IPS-18c (cell line): Measurements from ENCODE around the gene ACKR3.

ENCODE experiments used
- H3K4me3 ChIP-seq: 2 replicates; pipeline ENCODE4 v1.7.0; 2013; ENCODE audit warnings: low read depth, mild to moderate bottlenecking, low read length, moderate library complexity; ENCODE audit not compliant: insufficient read depth
- H3K9me3 ChIP-seq: one replicate; pipeline ENCODE4 v1.6.1; 2013; ENCODE audit warnings: mild to moderate bottlenecking, low read length, moderate library complexity; ENCODE audit not compliant: control insufficient read depth, insufficient read depth

ACKR3 gene

DNA sequence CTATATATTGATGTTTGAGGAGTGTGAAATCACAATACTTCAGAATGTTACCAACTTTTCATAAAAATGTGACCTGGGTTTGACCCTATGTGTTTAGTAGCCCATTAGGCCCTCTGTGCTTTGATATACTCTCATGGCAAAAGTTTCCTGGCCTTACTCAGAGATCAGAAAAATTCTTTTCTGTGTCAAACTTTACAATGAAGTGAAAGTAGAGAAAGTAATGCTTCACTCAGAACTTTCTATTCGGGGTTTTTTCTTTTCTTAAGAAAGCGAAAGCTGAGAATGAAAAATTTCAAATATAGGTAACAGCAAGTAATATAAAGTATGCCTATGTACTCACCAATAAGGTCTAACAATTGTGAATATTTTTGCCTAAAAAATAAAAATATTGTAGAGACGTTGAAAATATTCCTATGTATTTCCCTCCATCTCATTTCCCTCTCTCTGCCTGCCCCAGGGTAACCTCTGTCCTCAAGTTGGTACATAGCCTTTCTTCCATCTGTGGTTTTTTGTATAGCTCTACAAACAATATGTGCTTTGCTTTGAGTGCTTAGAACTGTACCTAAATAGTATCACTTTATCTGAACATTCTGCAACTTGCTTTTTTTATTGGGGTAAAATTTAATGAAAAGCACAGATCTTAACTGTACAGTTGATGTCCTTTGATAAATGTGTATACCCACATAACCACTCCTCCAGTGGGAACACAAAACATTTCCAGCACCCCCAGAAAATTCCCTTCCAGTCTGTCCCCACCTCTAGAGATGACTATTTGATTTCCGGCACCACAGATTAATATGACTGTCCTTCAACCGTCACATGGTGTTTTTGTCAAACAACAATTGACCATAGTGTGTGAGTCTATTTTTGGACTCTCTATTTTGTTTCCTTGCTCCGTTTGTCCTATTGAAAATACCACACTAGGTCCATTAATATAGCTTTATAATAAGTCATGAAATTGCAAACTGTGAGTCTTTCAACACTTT lies 10.3 kb upstream of the ACKR3 start:
- H3K9me3 ChIP-seq = no peaks in the 10 kb centered on the region
- H3K4me3 ChIP-seq = no peak overlapping the region

DNA sequence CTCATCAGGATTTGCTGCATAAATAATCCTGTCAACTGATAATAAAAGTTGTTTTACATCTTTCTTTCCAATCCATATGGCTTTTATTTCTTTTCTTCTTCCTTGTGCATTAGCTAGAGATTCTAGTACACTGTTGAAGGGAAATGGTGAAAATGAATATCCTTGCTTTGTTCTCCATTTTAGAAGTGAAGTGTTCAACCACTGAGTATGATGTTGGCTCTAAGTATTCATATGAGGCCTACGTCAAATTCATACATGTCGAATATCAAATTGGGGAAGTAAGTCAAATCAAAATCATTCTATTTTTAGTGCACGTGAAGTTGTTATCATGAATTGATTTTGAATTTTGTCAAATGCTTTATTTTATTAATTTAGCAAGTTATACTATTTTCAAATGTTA lies 7.8 kb upstream of the ACKR3 start:
- H3K4me3 ChIP-seq = no peak overlapping the region
- no peaks in the 10 kb centered on the region for H3K9me3 ChIP-seq

DNA sequence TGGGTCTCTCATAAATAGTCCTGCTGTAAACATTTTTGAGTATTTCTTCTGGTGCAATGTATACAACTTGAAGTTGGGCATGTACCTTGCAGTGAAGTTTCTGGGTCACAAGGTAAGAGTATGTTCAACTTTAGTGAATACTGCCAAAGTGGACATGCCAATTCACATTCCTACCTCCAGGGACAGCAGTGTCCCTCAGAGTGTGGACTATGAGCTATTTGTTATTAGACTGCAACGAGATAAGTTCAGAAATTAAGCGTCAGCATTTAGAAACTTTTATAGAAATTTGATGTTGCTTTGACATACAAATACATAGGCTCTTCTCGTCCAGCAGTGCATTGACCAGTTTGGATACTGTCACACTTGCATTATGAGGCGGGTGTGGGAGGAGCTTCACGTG lies 7.2 kb upstream of the ACKR3 start:
- Histone ChIP-seq H3K4me3 (no peak overlapping the region), H3K9me3 (no peaks in the 10 kb centered on the region)

DNA sequence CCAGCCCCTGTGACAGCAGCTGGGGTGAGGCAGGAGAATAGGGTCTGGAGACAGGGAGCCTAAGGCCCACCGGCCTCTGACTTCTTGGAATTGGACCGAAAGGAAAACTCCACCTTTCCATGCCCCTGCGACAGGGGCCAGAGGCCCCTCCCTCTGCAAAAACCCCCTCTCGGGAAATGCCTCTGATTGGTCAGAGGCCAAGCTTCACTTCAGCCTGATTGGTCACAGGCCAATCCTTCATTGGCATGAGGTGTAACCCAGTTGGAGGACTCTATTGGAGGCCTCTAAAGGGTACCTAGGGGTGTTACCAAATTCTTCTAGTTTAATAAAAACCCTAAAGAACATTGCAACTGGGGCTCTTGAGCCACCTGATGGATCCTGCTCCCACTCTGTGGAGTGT lies 5.7 kb upstream of the ACKR3 start:
- Histone ChIP-seq H3K9me3 (no peaks in the 10 kb centered on the region), H3K4me3 (no peak overlapping the region)

DNA sequence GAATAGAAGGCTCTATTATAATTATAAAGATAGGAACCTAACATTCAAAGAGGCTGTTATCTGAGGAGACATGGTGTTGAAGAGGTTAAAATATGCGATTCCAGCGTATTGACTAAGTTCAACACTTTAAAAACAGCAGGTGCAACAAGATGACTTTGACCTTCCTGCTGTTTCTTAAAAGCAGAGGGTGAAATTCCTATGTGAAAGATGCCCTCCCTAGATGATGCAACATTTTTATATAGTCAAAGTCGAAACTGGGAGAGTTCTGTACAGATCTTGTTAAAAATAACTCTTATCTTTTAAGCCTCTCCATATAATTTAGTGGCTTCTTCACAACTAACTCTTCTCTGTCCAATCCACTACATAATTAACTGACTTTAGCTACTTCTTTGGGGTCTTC lies 4.4 kb upstream of the ACKR3 start:
- no peaks in the 10 kb centered on the region for H3K9me3 ChIP-seq
- no peak overlapping the region for H3K4me3 ChIP-seq

DNA sequence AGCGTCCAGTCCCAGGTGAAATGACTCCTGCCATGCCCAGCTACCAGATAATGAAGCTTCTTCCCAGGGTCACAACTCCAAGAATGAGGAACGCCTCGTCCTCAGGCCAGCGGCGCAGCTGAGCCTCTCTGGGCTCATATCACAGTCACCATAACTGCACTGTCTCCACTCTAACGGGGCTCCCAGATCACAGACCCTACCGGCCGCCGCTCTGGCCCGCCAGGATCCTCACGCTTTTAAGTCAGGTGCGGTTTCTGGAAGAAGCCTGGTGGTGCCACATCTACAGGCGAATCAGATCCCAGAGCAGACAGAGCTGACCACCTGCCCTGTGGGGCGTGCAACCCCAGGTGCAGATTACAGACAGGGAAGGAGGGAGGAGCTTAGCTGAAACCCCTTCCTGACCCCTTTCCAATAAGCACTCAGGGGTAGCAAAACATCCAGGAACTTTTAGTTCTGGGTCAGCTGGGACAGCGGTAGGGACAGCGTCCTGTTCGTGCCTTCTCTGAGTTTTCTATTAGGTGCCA lies 3.7 kb upstream of the ACKR3 start:
- H3K4me3 ChIP-seq = no peak overlapping the region
- no peaks in the 10 kb centered on the region for H3K9me3 ChIP-seq

DNA sequence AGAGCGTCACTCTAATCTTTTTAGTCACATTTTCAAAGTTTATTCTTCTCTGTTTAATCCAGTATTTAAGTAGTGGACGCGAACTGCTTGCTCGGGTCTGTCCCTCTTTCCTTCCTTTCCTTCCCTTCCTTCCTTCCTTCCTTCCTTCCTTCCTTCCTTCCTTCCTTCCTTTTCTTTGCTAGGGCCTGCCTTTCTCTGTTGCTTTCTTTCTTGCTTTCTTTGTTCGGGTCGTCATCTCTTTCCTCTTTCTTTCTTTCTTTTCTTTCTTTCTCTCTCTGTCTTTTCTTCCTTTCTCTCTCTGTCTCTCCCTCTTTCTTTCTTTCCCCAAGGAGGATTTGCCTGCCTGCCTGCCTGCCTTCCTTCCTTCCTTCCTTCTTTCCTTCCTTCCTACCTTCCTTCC lies 3.0 kb upstream of the ACKR3 start:
- H3K4me3 ChIP-seq = no peak overlapping the region
- no peaks in the 10 kb centered on the region for H3K9me3 ChIP-seq

DNA sequence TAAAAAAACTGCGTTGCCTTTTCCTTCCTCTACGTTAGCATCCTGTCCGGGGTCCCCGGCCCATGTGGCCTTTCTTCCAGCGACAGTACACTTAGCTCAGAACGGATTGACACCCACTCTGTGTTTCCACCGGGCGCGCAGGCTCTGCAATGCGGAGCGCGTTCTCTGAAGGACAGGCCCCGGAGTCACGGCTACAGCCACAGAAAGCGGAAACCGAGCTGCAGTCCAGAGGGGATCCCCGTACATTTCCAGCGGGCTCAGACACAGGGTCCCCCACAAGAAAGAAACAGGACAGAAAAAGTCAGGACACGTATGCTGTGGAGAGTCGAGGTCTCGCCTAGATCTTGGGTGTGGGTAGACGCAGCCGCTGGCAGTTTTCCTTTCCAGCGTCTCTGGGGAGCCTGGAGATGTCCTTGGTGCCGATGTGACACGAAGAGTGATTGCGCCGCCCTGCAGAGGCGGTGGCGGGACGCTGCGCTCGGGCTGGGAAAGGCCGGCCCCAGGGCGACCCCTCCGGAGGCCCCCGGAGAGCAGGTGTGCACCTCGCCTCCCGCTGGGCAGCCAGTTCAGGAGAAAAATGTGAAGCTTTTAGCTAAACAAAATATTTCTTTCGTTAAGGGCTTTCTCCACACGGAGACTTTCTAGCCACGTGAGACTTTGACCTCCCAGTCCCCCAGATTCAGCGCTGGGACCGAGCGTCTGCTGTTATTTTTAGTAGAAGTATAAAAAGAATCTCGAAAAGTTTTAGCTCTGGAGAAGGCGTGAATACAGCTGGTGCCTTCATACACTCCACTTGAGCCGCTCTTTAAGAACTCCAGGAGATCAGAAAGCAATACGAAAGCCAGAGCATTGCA lies 1.3 kb upstream of the ACKR3 start:
- peak overlapping the region; percentile 57 for H3K4me3 ChIP-seq
- no peaks in the 10 kb centered on the region for H3K9me3 ChIP-seq

DNA sequence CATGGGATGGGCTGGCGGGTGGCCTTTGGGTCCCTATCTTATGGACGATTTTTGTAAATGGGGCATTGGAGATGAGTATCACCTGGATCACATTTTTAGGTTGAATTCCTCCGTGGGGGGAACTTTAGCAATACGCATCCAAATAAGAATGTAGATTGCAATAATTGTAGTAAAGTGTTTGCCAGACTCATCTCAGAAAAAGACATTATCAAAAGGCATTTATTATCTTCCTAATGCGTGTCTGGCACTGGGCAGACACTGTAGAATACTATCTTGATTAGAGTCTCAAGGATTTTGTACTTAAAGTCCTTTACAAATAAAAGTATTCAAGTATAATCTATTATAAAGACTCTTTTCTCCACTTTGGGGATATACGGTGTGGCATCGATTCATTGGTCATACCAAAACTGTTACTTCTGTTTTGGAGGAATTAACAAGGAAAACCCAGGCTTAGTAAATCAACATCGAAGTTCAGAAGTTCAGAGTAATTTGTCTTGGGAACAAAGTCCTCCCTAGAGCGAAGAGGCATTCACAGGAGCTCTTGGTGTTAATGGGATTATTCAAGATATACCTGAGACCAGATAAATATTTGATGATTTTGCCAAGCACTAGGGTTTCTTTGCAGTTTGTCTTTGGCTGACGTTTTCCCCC lies 578 bp upstream of the ACKR3 start:
- peak overlapping the region; percentile 57; the same call in 1 of the 2 replicates for H3K4me3 ChIP-seq
- no peaks in the 10 kb centered on the region for H3K9me3 ChIP-seq

DNA sequence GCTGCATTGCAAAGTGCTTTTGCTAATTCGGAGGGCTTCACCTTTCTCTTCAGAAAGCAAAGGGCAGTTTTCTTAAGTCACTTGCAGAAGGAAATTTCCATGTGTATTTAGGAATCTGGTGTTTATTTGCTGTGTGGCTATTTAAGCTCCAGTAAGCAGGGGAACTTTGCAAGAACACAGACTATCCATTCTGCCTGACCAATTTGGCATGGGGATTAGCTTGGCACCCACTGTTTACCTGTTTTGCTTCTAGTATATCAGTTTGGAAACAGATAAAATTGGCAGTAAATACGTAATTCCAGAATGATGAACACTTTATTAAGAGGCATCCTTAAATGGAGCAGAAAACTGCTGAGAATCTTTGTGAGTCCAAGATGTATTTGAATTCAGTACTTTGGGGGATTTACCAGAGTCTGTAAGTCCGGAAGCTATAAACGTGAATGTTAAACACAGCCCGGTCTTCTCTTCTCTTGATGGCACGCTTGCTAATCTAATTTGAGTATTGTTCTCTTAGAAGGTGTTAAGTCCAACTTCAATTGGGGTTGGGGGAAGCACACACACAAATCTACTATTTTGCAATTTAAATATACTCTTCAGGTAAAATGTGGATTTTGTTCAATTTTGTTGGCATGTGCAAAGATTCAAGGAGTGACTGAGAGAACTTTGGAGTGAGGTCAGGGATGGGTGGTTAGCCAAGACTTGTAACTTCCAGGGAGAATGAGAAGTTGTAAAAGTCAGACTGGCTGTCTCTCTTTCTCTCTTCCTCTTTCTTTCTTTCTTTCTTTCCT lies 650 bp downstream of the ACKR3 start:
- no peaks in the 10 kb centered on the region for H3K9me3 ChIP-seq
- peak overlapping the region; percentile 29; the same call in 1 of the 2 replicates for H3K4me3 ChIP-seq

DNA sequence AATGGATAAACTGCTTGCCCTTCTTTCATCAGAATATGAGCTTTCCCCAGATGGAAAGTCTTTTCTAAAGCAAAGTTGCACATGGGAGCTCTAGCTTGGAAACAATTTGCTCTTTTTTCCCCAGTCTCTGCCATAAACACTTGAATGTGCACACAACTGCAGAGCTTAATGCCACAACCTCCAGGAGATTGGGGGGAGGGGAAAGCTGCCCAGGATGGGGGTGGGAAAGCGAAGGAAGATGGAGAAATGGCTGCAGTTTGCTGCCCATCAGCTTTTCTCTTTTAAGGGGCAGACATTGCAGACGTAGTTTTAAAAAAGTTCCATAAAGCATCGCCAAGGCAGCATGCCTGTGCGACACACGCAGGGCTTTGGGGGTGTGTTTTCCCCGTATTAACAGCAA lies 1.5 kb downstream of the ACKR3 start:
- no peaks in the 10 kb centered on the region for H3K9me3 ChIP-seq
- 0 out of 2 replicates have a peak overlapping the region, but pooled peaks have one; percentile 29 for H3K4me3 ChIP-seq

DNA sequence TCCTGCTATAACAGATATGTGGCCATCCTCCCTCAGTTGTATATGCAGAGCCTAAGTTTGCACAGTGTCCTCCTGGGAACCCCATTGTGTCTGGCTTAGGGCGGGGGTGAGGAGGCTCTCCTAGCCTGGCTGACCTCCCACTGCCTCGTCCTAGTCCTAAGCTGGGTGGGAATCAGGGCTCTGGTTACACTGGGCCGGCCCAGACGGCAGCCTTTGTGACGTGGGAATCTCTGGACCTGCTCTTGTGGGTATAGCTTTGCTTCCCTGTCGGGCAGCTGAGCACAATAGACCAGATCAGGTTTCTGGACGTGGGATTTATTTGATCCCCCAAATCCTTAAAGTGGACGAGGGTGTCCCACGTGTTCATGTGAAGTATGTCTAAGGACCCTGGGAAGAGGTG lies 2.9 kb downstream of the ACKR3 start:
- Histone ChIP-seq H3K9me3 (peaks cover under 1% of the 10 kb centered on the region), H3K4me3 (no peak overlapping the region)

DNA sequence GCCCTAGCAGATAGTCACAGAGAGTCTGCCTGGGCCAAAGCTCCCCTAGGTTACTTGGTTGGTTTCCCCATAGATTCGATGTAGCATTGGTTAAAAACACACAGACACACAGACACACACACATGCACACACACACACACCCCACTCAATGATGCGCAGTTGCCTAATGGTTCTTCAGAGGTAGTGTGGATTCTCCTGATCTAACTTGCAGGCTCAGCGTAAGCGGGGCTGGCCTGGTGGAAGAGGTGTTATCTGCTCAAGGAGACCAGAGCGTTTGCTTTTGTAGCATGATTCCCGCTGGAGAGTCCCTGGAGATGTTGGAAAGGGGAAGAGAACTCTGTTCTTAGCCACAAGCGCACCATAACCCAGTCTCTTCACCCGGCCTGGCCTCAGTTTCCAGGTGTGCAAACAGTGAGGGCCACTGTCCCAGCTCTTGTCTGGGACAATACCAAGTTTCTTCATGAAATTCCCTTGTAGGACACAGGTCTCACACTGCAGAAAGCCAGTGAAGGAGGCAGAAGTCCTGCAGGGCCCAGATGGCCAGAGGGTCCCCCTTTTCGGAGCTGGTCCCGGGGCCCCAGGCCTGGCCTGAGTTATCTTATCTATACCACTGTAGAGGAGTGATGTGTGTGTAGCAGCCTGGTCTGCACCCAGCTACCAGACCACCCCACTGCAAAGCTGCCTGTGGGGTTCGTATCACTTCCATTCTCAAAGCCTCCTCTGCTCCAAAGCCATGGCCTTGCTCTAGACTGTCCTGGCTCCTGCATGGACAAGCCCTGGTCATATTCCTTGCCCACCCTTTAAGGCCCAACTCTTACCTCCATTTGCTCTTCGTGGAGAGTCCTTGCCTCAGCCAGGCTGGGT lies 3.7 kb downstream of the ACKR3 start:
- peaks cover 2% of the 10 kb centered on the region for H3K9me3 ChIP-seq
- H3K4me3 ChIP-seq = no peak overlapping the region

DNA sequence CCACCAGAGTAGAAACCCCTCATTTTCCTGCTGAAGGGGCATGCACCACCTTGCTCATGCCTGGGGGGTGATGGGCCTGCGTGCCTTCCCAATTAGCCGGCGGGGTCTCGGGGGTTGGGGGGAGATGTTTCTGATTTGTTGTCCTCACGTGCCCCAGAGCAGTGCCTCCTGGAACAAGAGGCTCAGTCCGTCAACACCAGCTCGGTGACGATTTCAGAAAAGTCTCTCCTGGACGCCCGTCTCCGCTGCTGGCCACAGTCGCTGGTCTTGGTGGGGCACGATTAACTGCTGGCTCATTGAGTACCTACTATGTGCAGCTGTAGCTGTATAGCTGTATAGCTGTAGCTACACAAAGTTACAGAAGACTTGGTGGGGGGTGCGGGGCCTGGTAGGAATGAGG lies 4.4 kb downstream of the ACKR3 start:
- H3K4me3 ChIP-seq = no peak overlapping the region

DNA sequence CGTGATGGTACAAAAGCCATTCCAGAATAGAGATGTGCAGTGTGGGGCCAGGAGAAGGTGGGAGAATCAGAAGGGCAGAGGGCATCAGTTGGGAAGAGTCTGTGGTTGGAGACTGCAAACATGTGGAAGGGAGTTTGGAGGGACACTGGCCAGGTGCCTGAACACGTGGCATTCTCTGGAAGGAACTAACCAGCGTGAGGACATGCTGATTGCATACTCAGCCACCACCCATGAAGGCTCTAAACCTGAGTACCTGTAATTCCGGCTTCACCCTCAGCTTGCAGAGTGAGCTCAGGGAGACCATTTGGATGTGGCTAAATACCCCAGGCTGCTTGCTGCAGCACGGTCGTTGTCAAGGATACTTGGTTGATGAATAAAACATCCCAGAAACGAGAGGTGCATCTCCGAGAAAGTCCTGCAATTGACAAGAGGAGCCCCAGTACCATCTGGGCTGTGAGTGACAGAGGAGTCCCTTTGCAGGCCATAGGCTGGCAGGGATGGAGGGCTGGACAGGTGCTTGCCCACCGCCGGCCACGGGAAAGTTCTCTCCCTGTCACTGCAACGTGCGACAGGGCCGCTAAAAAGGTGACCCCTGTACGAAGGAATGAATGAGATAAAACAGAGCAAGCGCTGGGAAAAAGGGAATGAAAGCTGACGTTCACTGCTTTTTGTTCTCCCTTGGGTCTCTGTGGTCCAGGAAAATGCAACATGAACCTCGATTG lies 5.0 kb downstream of the ACKR3 start:
- no peak overlapping the region for H3K4me3 ChIP-seq
- peaks cover 2% of the 10 kb centered on the region for H3K9me3 ChIP-seq

More for the DNA sequence above, 4.4 kb downstream of the ACKR3 start:
- peaks cover 2% of the 10 kb centered on the region for H3K9me3 ChIP-seq
